K562 (cell line): Measurements from ENCODE around the gene KIF12. TPM values are rescaled to one million over a fixed set of nuclear protein-coding genes. Genes with fewer than 3 reads are reported as not detected.

Experiments
- ATAC-seq: fragments of 200-7000 bp; cut with Tn5 transposase; 3 replicates; pipeline ENCODE4 v1.9.1; 2020; ENCODE audit warnings: moderate library complexity
- BruUV-seq: library from RNA; stranded (reverse); fragments of 400-500 nt; replicated peaks from 2 replicates; lab custom pipeline; 2021; lab: Mats Ljungman, UMichigan
- CTCF ChIA-PET: fragments of 300-600 bp; formaldehyde crosslinking; extraction: SDS; loops from one replicate; lab custom pipeline; 2021; ENCODE audit warnings: low intra/inter-chr PET ratio; lab: Yijun Ruan, JAX
- POLR2A ChIA-PET: fragments of 300-600, 350-650 bp; sonication (Branson Sonifier 250); formaldehyde crosslinking; extraction: SDS; loops from one replicate; lab custom pipeline; 2021; ENCODE audit warnings: antibody characterized with exemption, inconsistent platforms; lab: Yijun Ruan, JAX
- DNase-seq, 4 experiments: peaks; one replicate each; pipeline versions ENCODE4 v3.0.0 to v3.0.0-alpha.2; 2011 to 2018; ENCODE audit warnings: low spot score in 3 of 4, mixed read lengths in 3 of 4; ENCODE audit errors: extremely low read depth in 1 of 4
- FAIRE-seq: peaks from 2 replicates; lab custom pipeline; 2011; peaks lifted over from hg19 to GRCh38; lab: Jason Lieb, UNC
- H2AFZ ChIP-seq: 2 replicates; pipeline ENCODE4 v1.6.0; 2011; ENCODE audit warnings: low read depth, low read length, control low read depth, inconsistent platforms
- H3K27ac ChIP-seq: fragments of 200-600 bp; 3 replicates; pipeline ENCODE4 v1.8.0; 2011; ENCODE audit warnings: low read depth, mild to moderate bottlenecking, control low read depth, inconsistent platforms, low read length, moderate library complexity, mixed read lengths; ENCODE audit errors: extremely low read depth
- H3K27me3 ChIP-seq, 2 experiments: fragments of 300-600 bp in 1 of 2; 2 replicates in 1 of 2; 3 replicates in 1 of 2; pipeline versions ENCODE4 v1.6.0 to v1.8.0; 2011; ENCODE audit warnings: inconsistent platforms in 2 of 2, low read length in 2 of 2, mild to moderate bottlenecking in 1 of 2, mixed read lengths in 1 of 2, moderate library complexity in 1 of 2; ENCODE audit not compliant: control insufficient read depth in 2 of 2, insufficient read depth in 2 of 2
- H3K36me3 ChIP-seq: fragments of 300-600 bp; 3 replicates; pipeline ENCODE4 v1.8.0; 2011; ENCODE audit warnings: mild to moderate bottlenecking, low read length, inconsistent platforms; ENCODE audit not compliant: control insufficient read depth, insufficient read depth
- H3K4me1 ChIP-seq, 2 experiments: fragments of 200-600 bp in 1 of 2; replicated peaks in 1 of 2; 2 replicates in 1 of 2; 3 replicates in 1 of 2; pipeline versions ENCODE4 v1.5.1 to v1.8.0; 2011; ENCODE audit warnings: inconsistent platforms in 2 of 2, low read length in 2 of 2, mild to moderate bottlenecking in 1 of 2, mixed read lengths in 1 of 2, moderate library complexity in 1 of 2; ENCODE audit not compliant: control insufficient read depth in 2 of 2, insufficient read depth in 2 of 2
- H3K4me2 ChIP-seq: 2 replicates; pipeline ENCODE4 v1.6.1; 2011; ENCODE audit warnings: low read length, control low read depth, inconsistent platforms, mixed read lengths; ENCODE audit not compliant: insufficient read depth
- H3K4me3 ChIP-seq: fragments of 200-600 bp; sonication (generic), shearing (Covaris generic); 2 replicates; pipeline ENCODE4 v1.5.1; 2016; ENCODE audit warnings: control low read depth, inconsistent platforms
- H3K79me2 ChIP-seq: fragments of 200-600 bp; 3 replicates; pipeline ENCODE4 v1.8.0; 2011; ENCODE audit warnings: low read length, inconsistent platforms; ENCODE audit not compliant: control insufficient read depth, insufficient read depth
- H3K9ac ChIP-seq, 2 experiments: 2 replicates each; pipeline versions ENCODE4 v1.6.0 to v1.6.1; 2011; ENCODE audit warnings: low read depth in 2 of 2, low read length in 2 of 2, control low read depth in 1 of 2, inconsistent platforms in 1 of 2, mild to moderate bottlenecking in 1 of 2, mixed read lengths in 1 of 2; ENCODE audit not compliant: insufficient read depth in 1 of 2
- H3K9me1 ChIP-seq: one replicate; pipeline ENCODE4 v1.6.0; 2011; ENCODE audit warnings: inconsistent platforms, mild to moderate bottlenecking, low read length, moderate library complexity; ENCODE audit not compliant: control insufficient read depth, insufficient read depth
- H3K9me3 ChIP-seq: replicated peaks from 2 replicates; pipeline ENCODE4 v1.5.1; 2011; ENCODE audit warnings: low read depth, low read length, inconsistent platforms; ENCODE audit not compliant: control insufficient read depth, insufficient read depth
- H4K20me1 ChIP-seq: replicated peaks from 2 replicates; pipeline ENCODE4 v1.6.1; 2011; ENCODE audit warnings: low read length, inconsistent platforms, mixed read lengths; ENCODE audit not compliant: control insufficient read depth, insufficient read depth
- FOXM1 ChIP-seq, 2 experiments: fragments of 450-650 bp in 1 of 2; sonication (generic) in 1 of 2; formaldehyde crosslinking in 1 of 2; IDR thresholded peaks; 2 replicates each; pipeline versions ENCODE4 v1.6.1 to v1.9.0; 2017 to 2022; ENCODE audit warnings: low read depth in 2 of 2, mild to moderate bottlenecking in 2 of 2, missing genetic modification reagents in 1 of 2, moderate library complexity in 1 of 2
- ILF3 ChIP-seq: fragments of 450-650 bp; IDR thresholded peaks from 2 replicates; pipeline ENCODE4 v1.6.1; 2018; ENCODE audit warnings: antibody characterized with exemption, mild to moderate bottlenecking, moderate library complexity, borderline replicate concordance
- KLF16 ChIP-seq: IDR thresholded peaks from 2 replicates; pipeline ENCODE4 v1.6.1; 2016; ENCODE audit warnings: antibody characterized with exemption
- LARP7 ChIP-seq: fragments of 450-650 bp; IDR thresholded peaks from 2 replicates; pipeline ENCODE4 v1.6.1; 2016
- PTTG1 ChIP-seq: fragments of 450-650 bp; IDR thresholded peaks from 2 replicates; pipeline ENCODE4 v1.6.1; 2016; ENCODE audit warnings: low read depth, mild to moderate bottlenecking, missing genetic modification characterization, missing compliant biosample characterization
- ZC3H4 ChIP-seq: sonication (generic); formaldehyde crosslinking; IDR thresholded peaks from 2 replicates; pipeline ENCODE4 v1.9.0; 2021; ENCODE audit warnings: missing genetic modification reagents, borderline replicate concordance
- WGBS: fragments of 100-300 bp; shearing (Covaris generic); methylation state at CpG from one replicate; pipeline ENCODE4 v1.1.6; 2016; ENCODE audit warnings: low coverage, mixed read lengths; ENCODE audit not compliant: insufficient coverage; ENCODE audit errors: missing lambda C conversion rate; 5-methylcytosine and 5-hydroxymethylcytosine counted together
- in situ Hi-C: fragments of 300-500 bp; cut with MboI; formaldehyde crosslinking; loops from 4 replicates; pipeline ENCODE4 v1.15.0; 2018; ENCODE audit warnings: inconsistent platforms, mixed read lengths
- intact Hi-C: fragments of 100-400 bp; cut with micrococcal nuclease; formaldehyde crosslinking; loops from 2 replicates; pipeline ENCODE4 v1.14.2; 2022
- polyA plus RNA-seq, 8 experiments: library from polyadenylated mRNA; depleted of rRNA in 4 of 8; stranded (reverse) in 5 of 8; unstranded in 3 of 8; fragments of >200 nt; fragmentation: Nextera tagmentation in 2 of 8; fragmentation: Illumina TruSeq in 1 of 8; extraction: Ambion mirVana in 2 of 8; extraction: Trizol in 1 of 8; gene quantifications; 2 replicates each; pipeline versions ENCODE4 v1.2.1 to v1.2.3, GENCODE V29; 2011 to 2014; ENCODE audit warnings: inconsistent platforms in 1 of 8, missing spikeins in 1 of 8
- total RNA-seq, 7 experiments: library from RNA; depleted of rRNA in 6 of 7; stranded (reverse); fragments of >200 nt in 6 of 7; fragmentation: Illumina TruSeq in 2 of 7; extraction: Trizol in 2 of 7; gene quantifications; 2 replicates each; pipeline versions ENCODE4 v1.2.1 to v1.2.3, GENCODE V29; 2011 to 2021; ENCODE audit warnings: low replicate concordance in 1 of 7
- TF ChIP-seq, protein P1 (sequence below): fragments of 200-800 bp; sonication (Bioruptor generic); IDR thresholded peaks from 2 replicates; pipeline ENCODE4 v1.6.1; 2016; ENCODE audit warnings: missing genetic modification characterization, missing compliant biosample characterization

The KIF12 gene
- total and polyA plus RNA-seq, 9 of the 15 experiments (the other 6 are each of a cell fraction or from before 2014, with no cell fraction given): not detected

DNA sequence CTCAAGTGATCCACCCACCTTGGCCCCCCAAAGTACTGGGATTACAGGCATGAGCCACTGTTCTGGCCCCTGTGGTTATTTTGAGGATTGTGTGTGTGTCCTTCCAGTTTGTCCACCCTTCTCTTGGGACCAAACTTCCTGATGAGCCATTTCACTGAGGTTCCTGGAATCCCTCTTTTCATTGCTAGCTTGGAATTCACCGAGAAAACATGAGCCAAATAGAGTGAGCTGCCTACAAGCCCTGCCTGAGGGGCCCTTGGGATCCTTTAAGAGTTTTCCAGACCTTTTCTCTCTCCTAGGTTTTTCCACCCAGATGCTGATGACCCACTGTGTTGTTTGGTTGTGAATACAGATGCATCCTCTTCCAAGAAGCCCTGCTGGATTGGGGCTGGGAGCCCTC is 13.2 kb upstream of the KIF12 start:
- Histone ChIP-seq H3K27me3 (peaks cover 6 to 39% of the 10 kb centered on the region in 2 experiments; a peak in 4 of 5 replicates), H3K27ac (no peak overlapping the region), H3K4me1 (peaks cover 0 to 4% of the 10 kb centered on the region in 2 experiments; a peak in 1 of 5 replicates), H3K9me3 (no peaks in the 10 kb centered on the region), H2AFZ (no peak overlapping the region), H3K9ac (no peak overlapping the region), H3K79me2 (no peaks in the 10 kb centered on the region), H4K20me1 (peaks cover 8% of the 10 kb centered on the region; the same call in 1 of the 2 replicates), H3K9me1 (no peaks in the 10 kb centered on the region), H3K4me3 (no peak overlapping the region), H3K36me3 (no peaks in the 10 kb centered on the region), H3K4me2 (no peak overlapping the region)
- 0% methylated on average over 1 of the region's 1 CpG for WGBS
- no peak for DNase-seq
- POLR2A ChIA-PET: no interaction called here
- no peak for FAIRE-seq
- CTCF ChIA-PET: no interaction called here
- TF ChIP-seq LARP7 (no peak), ZC3H4 (CRISPR knock-in tag) (no peak), KLF16 (no peak), ILF3 (no peak), FOXM1 (IDR thresholded peaks at IDR 0.05; ENCODE audit: low read depth) (no peak), FOXM1 (CRISPR knock-in tag; IDR thresholded peaks at IDR 0.05; ENCODE audit: low read depth) (no peak), PTTG1 (tag) (no peak)
- TF ChIP-seq, protein P1, sequence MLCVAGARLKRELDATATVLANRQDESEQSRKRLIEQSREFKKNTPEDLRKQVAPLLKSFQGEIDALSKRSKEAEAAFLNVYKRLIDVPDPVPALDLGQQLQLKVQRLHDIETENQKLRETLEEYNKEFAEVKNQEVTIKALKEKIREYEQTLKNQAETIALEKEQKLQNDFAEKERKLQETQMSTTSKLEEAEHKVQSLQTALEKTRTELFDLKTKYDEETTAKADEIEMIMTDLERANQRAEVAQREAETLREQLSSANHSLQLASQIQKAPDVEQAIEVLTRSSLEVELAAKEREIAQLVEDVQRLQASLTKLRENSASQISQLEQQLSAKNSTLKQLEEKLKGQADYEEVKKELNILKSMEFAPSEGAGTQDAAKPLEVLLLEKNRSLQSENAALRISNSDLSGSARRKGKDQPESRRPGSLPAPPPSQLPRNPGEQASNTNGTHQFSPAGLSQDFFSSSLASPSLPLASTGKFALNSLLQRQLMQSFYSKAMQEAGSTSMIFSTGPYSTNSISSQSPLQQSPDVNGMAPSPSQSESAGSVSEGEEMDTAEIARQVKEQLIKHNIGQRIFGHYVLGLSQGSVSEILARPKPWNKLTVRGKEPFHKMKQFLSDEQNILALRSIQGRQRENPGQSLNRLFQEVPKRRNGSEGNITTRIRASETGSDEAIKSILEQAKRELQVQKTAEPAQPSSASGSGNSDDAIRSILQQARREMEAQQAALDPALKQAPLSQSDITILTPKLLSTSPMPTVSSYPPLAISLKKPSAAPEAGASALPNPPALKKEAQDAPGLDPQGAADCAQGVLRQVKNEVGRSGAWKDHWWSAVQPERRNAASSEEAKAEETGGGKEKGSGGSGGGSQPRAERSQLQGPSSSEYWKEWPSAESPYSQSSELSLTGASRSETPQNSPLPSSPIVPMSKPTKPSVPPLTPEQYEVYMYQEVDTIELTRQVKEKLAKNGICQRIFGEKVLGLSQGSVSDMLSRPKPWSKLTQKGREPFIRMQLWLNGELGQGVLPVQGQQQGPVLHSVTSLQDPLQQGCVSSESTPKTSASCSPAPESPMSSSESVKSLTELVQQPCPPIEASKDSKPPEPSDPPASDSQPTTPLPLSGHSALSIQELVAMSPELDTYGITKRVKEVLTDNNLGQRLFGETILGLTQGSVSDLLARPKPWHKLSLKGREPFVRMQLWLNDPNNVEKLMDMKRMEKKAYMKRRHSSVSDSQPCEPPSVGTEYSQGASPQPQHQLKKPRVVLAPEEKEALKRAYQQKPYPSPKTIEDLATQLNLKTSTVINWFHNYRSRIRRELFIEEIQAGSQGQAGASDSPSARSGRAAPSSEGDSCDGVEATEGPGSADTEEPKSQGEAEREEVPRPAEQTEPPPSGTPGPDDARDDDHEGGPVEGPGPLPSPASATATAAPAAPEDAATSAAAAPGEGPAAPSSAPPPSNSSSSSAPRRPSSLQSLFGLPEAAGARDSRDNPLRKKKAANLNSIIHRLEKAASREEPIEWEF (CRISPR knock-in tag): no peak
- no peak for ATAC-seq
- no TSS peak for BruUV-seq
- intact Hi-C loops: no loop called here
- in situ Hi-C loops: no loop called here
